ENCODE data around the gene MSANTD2.

MSANTD2 gene

DNA sequence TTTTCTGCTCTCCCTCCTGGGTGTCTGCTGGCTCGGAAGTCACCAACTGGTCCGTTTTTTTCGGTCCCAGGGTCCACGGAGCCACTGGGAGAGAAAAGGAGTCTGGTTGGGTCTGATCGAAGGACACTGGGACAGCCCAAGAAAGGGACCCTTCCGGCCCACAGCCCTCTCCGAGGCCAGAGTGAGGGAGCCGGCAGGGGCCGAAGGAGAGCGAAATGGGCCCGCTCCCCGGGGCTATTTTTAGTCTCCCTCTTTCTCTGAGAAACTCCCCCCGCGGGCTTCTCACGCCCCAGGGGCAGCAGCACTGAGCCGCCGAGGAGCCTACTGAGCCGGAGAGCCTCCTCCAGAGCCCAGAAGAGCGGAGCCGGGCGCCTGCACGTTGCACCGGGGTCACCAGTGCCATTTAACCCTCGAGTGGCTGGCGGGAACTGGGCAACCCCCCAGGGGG lies 40.0 kb downstream of the MSANTD2 start:
- TF ChIP-seq, protein P1, sequence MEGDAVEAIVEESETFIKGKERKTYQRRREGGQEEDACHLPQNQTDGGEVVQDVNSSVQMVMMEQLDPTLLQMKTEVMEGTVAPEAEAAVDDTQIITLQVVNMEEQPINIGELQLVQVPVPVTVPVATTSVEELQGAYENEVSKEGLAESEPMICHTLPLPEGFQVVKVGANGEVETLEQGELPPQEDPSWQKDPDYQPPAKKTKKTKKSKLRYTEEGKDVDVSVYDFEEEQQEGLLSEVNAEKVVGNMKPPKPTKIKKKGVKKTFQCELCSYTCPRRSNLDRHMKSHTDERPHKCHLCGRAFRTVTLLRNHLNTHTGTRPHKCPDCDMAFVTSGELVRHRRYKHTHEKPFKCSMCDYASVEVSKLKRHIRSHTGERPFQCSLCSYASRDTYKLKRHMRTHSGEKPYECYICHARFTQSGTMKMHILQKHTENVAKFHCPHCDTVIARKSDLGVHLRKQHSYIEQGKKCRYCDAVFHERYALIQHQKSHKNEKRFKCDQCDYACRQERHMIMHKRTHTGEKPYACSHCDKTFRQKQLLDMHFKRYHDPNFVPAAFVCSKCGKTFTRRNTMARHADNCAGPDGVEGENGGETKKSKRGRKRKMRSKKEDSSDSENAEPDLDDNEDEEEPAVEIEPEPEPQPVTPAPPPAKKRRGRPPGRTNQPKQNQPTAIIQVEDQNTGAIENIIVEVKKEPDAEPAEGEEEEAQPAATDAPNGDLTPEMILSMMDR (IDR thresholded peaks at IDR 0.05; ENCODE audit: insufficient read depth, low read depth, low read length, missing control alignments): no peak
- no peak for DNase-seq (ENCODE audit: low read depth)
- no peak overlapping the region for H3K4me3 ChIP-seq (ENCODE audit: low read length)

DNA sequence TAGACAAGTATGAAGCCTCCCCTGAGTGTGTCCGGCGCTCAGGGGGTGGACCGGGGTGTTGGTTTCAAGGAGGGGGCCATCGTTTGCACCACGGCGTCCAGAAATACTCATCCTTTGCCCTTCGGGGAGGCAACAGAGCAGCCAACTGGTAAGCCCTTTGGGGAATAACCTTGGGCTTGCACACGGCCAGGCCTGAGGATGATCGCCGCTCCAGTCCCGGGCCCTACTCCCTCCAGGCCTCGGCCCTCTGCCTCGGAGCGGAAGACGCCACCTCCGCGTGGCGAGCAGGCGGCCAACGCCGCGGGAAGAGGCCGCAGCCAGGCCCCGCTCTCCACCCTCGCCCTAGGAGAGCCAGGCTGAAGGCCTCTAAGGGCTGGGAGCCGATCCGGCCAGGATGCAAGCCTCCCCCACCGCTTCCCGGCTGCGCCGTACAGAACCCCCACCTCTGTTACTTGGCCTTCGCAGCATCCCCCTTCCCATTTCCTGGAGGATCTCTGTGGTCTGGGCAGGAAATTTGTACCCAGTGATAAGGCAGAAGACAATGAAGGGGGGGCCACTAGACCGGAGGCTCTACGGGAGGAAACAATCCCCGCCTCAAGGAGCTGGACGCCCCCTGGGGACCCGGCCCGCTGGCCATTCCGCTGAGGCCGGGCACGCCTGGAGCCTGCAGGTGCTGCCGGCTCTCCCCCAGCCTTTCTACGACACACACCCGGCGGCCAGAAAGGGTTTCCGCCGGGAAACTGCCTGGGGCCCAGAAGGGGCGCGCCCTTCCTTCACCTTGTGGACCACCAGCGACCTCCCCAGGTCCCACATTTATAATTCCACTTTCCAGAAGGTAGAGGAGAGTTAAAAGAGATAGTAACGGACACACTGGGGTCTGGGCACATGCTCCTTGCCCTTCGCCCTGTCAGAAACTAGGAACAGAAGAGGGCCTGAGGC lies 40.7 kb downstream of the MSANTD2 start:
- DNase-seq (ENCODE audit: low read depth): no peak
- TF ChIP-seq, protein P1 (IDR thresholded peaks at IDR 0.05; ENCODE audit: insufficient read depth, low read depth, low read length, missing control alignments): no peak
- H3K4me3 ChIP-seq (ENCODE audit: low read length): no peak overlapping the region

DNA sequence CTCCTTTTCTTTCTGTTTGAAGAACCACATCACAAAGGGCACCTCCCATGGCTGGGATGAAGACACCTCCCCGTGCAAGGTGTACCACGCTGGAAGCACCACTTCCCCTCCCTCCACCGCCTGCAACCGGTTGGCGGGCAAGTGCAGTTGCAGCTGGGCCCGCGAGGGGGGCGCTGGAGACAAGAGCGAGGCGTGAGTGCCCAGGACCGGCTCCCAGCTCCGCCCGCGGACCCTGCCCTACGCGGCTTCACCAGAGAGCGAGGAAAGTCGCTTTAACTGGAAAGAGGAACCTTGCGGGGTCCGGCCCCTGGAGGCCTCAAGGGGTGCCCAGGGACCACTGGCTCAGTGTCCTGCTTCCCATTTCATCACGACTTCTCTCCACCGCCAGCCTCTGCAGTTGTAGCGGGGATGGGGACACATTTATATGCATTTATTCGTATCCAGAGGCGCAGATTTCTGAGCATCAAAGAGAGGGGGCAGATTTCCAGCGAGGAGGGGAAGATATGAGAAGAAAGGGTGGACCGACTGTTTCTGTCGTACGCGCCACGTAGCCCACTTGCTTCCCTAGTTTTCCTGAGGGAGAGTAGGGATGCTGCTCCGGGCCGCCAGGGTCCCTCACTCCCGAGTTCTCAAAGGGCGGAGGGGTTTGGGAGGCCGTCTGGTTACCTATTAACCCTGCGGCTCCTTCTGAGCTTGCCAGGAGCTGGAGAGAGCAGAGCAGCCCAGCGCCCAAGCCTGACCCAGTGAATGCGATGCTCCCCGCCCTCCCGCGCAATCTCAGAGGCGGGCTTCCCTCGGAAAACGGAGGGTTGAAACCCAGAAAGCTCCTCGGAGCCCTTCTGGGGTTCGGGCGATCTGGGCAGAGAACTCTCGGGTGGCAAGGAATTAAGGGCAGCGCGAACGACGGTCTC lies 41.6 kb downstream of the MSANTD2 start:
- TF ChIP-seq, protein P1 (IDR thresholded peaks at IDR 0.05; ENCODE audit: insufficient read depth, low read depth, low read length, missing control alignments): peak; percentile 67
- peak overlapping the region; percentile 3 for H3K4me3 ChIP-seq (ENCODE audit: low read length)
- DNase-seq (ENCODE audit: low read depth): peak; percentile 70

DNA sequence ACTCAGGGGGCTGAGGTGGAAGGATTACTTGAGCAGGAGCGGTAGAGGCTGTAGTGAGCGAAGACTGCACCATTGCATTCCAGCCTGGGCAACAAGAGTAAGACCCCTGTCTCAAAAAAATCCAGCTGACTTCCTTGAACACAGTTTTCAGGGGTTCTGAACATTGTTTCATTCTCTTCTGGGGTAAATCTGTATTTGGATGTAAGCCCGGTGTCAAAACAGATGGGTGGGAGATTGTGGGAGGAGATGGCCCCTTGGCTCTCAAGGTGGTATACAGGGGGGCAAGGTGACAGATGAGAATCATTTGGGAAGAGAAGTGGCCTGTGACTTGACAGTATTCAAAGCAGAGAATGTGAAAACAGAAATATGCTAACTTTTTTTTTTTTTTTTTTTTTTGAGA lies 42.9 kb downstream of the MSANTD2 start:
- H3K4me3 ChIP-seq (ENCODE audit: low read length): no peak overlapping the region
- no peak for DNase-seq (ENCODE audit: low read depth)
- TF ChIP-seq, protein P1 (IDR thresholded peaks at IDR 0.05; ENCODE audit: insufficient read depth, low read depth, low read length, missing control alignments): no peak

DNA sequence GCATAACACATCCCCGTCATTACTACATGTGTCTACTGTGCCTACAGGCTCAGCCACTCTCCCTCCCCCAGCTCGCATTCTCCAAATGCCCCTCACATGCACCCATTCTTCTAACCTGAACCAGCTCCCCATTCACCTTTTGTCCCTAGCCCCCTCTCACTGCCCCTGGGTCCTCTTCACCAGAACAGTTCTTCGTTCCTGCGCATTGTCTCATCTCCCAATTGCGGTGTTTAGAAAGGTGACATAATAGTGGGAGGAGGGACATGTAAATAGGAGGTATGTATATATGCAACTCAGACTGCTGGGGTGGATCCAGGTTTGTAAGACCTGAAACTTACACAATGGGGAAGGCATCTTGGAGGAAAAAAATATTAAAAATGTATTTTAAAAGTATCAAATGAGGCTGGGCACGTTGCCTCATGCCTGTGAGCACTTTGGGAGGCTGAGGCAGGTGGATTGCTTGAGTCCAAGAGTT lies 43.4 kb downstream of the MSANTD2 start:
- no peak overlapping the region for H3K4me3 ChIP-seq (ENCODE audit: low read length)
- peak; percentile 73 for DNase-seq (ENCODE audit: low read depth)
- TF ChIP-seq, protein P1 (IDR thresholded peaks at IDR 0.05; ENCODE audit: insufficient read depth, low read depth, low read length, missing control alignments): no peak

DNA sequence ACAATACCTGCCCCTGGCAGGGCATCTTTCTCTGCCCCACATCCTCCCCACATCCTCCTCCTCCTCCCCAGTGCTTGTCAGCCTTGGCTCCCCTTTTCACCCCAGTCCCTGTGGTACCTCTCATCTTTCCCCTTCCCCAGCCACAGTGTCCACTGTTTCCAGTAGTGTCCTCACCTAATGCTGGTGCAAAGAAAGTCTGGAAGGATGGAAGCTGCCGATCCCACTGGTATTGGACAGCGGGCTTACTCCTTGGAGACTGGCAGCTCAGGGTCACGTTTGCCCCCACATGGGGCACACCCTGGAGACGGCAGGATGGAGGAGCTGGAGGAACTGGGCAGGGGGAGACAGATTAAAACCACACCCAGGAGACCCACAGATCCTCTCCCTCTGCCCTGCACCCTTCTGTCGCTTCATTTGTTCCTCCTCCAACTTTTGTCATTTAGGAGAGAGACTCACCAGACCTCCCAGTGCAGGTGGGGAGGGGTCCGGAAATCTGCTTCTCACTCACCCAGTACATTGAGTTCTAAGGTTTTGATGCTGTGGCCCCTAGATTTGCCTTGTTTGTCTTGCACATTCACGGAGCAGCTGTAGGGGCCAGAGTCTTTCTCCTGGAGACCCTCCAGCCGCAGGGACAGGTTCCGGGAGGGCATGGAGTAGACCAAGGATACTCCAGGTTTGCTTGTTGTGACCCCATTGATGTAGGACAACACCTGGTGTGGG lies 44.0 kb downstream of the MSANTD2 start:
- TF ChIP-seq, protein P1 (IDR thresholded peaks at IDR 0.05; ENCODE audit: insufficient read depth, low read depth, low read length, missing control alignments): no peak
- H3K4me3 ChIP-seq (ENCODE audit: low read length): no peak overlapping the region
- no peak for DNase-seq (ENCODE audit: low read depth)

All from epithelial cell of esophagus (primary cell).